ENCODE data around the gene CNTNAP2. TPM values are rescaled to one million over a fixed set of nuclear protein-coding genes. Genes with fewer than 3 reads are reported as not detected.

Gene CNTNAP2
- total RNA-seq, 2 donors from 2014 or later: 171 to 228 TPM

- H3K9me3 ChIP-seq (ENCODE audit: control insufficient read depth, low read length): no peaks in the 10 kb centered on the region
- no peak overlapping the region for H3K4me3 ChIP-seq (ENCODE audit: low read length)
- H3K9ac ChIP-seq (ENCODE audit: extremely low read depth, low read length, poor library complexity, severe bottlenecking): no peak overlapping the region
- Mint-ChIP-seq H3K36me3 (ENCODE audit: low read depth) (no peaks in the 10 kb centered on the region), H3K4me3 (no peak overlapping the region), H3K9me3 (peaks cover 1% of the 10 kb centered on the region), H3K27ac (no peak overlapping the region), H3K27me3 (ENCODE audit: insufficient read depth) (no peaks in the 10 kb centered on the region), H3K4me1 (no peaks in the 10 kb centered on the region)
- H3K36me3 ChIP-seq (ENCODE audit: control insufficient read depth, insufficient read depth, low read length): no peaks in the 10 kb centered on the region
- no peak overlapping the region for H3K27ac ChIP-seq (ENCODE audit: low read depth, low read length)
- WGBS, 2 experiments (ENCODE audit: insufficient coverage in 1 of 2, insufficient read length in 1 of 2): 70% methylated on average over 2 of the region's 2 CpGs; no CpG with 5 or more reads in 1 of the 2 experiments
- no peaks in the 10 kb centered on the region for H3K27me3 ChIP-seq (ENCODE audit: control insufficient read depth, insufficient read depth, low read length, poor library complexity, severe bottlenecking)
- H3K4me1 ChIP-seq (ENCODE audit: control insufficient read depth, insufficient read depth, low read length): no peaks in the 10 kb centered on the region
- DNase-seq: no peak
- TF ChIP-seq CTCF (conservative IDR thresholded peaks at IDR 0.05): no peak
These were observed 40.3 kb upstream of the CNTNAP2 start for GRCh38 chr7:146076344-146076743.

- no peaks in the 10 kb centered on the region for H3K27me3 Mint-ChIP-seq (ENCODE audit: insufficient read depth)
These were observed 32.5 kb upstream of the CNTNAP2 start for GRCh38 chr7:146084086-146084485.

GRCh38 chr7:146090023-146090645 is 26.5 kb upstream of the CNTNAP2 start:
- no peaks in the 10 kb centered on the region for H3K27me3 ChIP-seq (ENCODE audit: control insufficient read depth, insufficient read depth, low read length, poor library complexity, severe bottlenecking)
- H3K36me3 ChIP-seq (ENCODE audit: control insufficient read depth, insufficient read depth, low read length): no peaks in the 10 kb centered on the region
- WGBS, 2 experiments (ENCODE audit: insufficient coverage in 1 of 2, insufficient read length in 1 of 2): 0 to 12% methylated on average over 1 to 3 of the region's 4 CpGs
- no peaks in the 10 kb centered on the region for H3K36me3 Mint-ChIP-seq (ENCODE audit: low read depth)
- no peaks in the 10 kb centered on the region for H3K9me3 ChIP-seq (ENCODE audit: control insufficient read depth, low read length)
- H3K4me3 ChIP-seq (ENCODE audit: low read length): no peak overlapping the region
- H3K4me1 ChIP-seq (ENCODE audit: control insufficient read depth, insufficient read depth, low read length): no peaks in the 10 kb centered on the region
- no peaks in the 10 kb centered on the region for H3K27me3 Mint-ChIP-seq (ENCODE audit: insufficient read depth)
- H3K27ac Mint-ChIP-seq: no peak overlapping the region
- no peak overlapping the region for H3K4me3 Mint-ChIP-seq
- no peaks in the 10 kb centered on the region for H3K9me3 Mint-ChIP-seq
- H3K4me1 Mint-ChIP-seq: no peaks in the 10 kb centered on the region
- no peak overlapping the region for H3K27ac ChIP-seq (ENCODE audit: low read depth, low read length)
- TF ChIP-seq CTCF (conservative IDR thresholded peaks at IDR 0.05): peak; percentile 89
- no peak for DNase-seq
- H3K9ac ChIP-seq (ENCODE audit: extremely low read depth, low read length, poor library complexity, severe bottlenecking): no peak overlapping the region

More at GRCh38 chr7:146084086-146084485, 32.5 kb upstream of the CNTNAP2 start:
- Histone ChIP-seq H3K36me3 (ENCODE audit: control insufficient read depth, insufficient read depth, low read length) (no peaks in the 10 kb centered on the region), H3K9me3 (ENCODE audit: control insufficient read depth, low read length) (no peaks in the 10 kb centered on the region), H3K27ac (ENCODE audit: low read depth, low read length) (no peak overlapping the region), H3K9ac (ENCODE audit: extremely low read depth, low read length, poor library complexity, severe bottlenecking) (no peak overlapping the region), H3K27me3 (ENCODE audit: control insufficient read depth, insufficient read depth, low read length, poor library complexity, severe bottlenecking) (no peaks in the 10 kb centered on the region), H3K4me3 (ENCODE audit: low read length) (no peak overlapping the region), H3K4me1 (ENCODE audit: control insufficient read depth, insufficient read depth, low read length) (no peaks in the 10 kb centered on the region)
- H3K4me1 Mint-ChIP-seq: no peaks in the 10 kb centered on the region
- no peaks in the 10 kb centered on the region for H3K36me3 Mint-ChIP-seq (ENCODE audit: low read depth)
- no peaks in the 10 kb centered on the region for H3K9me3 Mint-ChIP-seq
- TF ChIP-seq CTCF (conservative IDR thresholded peaks at IDR 0.05): no peak
- no peak overlapping the region for H3K27ac Mint-ChIP-seq
- 84 to 96% methylated on average over 4 to 6 of the region's 6 CpGs for WGBS, 2 experiments (ENCODE audit: insufficient coverage in 1 of 2, insufficient read length in 1 of 2)
- H3K4me3 Mint-ChIP-seq: no peak overlapping the region
- DNase-seq: no peak
